H9 (cell line): ENCODE results near the gene RET. TPM values are rescaled to one million over a fixed set of nuclear protein-coding genes. Genes with fewer than 3 reads are reported as not detected.

Experiments used
- DNase-seq: peaks from one replicate; pipeline ENCODE4 v3.0.0-alpha.2; 2017
- H2AFZ ChIP-seq: one replicate; pipeline ENCODE4 v1.6.1; 2013; ENCODE audit warnings: mild to moderate bottlenecking, low read length, control low read depth, moderate library complexity
- H2AK5ac ChIP-seq: 2 replicates; pipeline ENCODE4 v1.6.1; 2013; ENCODE audit warnings: low read length, control low read depth, mixed read lengths; ENCODE audit not compliant: insufficient read length
- H2BK120ac ChIP-seq: one replicate; pipeline ENCODE4 v1.6.1; 2013; ENCODE audit warnings: low read depth, mild to moderate bottlenecking, low read length, control low read depth, inconsistent platforms; ENCODE audit not compliant: poor library complexity, severe bottlenecking
- H2BK12ac ChIP-seq: 2 replicates; pipeline ENCODE4 v1.6.1; 2013; ENCODE audit warnings: low read length, control low read depth, mixed read lengths, low read depth; ENCODE audit not compliant: insufficient read length
- H2BK15ac ChIP-seq: 2 replicates; pipeline ENCODE4 v1.6.1; 2013; ENCODE audit warnings: low read depth, low read length, control low read depth
- H2BK20ac ChIP-seq: one replicate; pipeline ENCODE4 v1.6.1; 2013; ENCODE audit warnings: low read depth, mild to moderate bottlenecking, low read length, control low read depth, inconsistent platforms; ENCODE audit not compliant: poor library complexity, severe bottlenecking
- H2BK5ac ChIP-seq: 2 replicates; pipeline ENCODE4 v1.6.1; 2013; ENCODE audit warnings: low read length, control low read depth, mixed read lengths; ENCODE audit not compliant: insufficient read length
- H3K14ac ChIP-seq: 2 replicates; pipeline ENCODE4 v1.6.1; 2013; ENCODE audit warnings: low read length, control low read depth; ENCODE audit not compliant: insufficient read depth
- H3K18ac ChIP-seq: 2 replicates; pipeline ENCODE4 v1.6.1; 2013; ENCODE audit warnings: low read depth, mild to moderate bottlenecking, mixed read lengths, low read length, control low read depth; ENCODE audit not compliant: insufficient read length
- H3K23ac ChIP-seq: 2 replicates; pipeline ENCODE4 v1.6.1; 2013; ENCODE audit warnings: low read length, control low read depth, mixed read lengths, low read depth; ENCODE audit not compliant: insufficient read length
- H3K23me2 ChIP-seq: 2 replicates; pipeline ENCODE4 v1.6.1; 2013; ENCODE audit warnings: low read depth, mild to moderate bottlenecking, mixed read lengths, low read length, control low read depth; ENCODE audit not compliant: insufficient read length, poor library complexity, severe bottlenecking
- H3K27ac ChIP-seq: 2 replicates; pipeline ENCODE4 v1.5.1; 2013; ENCODE audit warnings: low read length, control low read depth, mixed read lengths, low read depth; ENCODE audit not compliant: insufficient read length
- H3K27me3 ChIP-seq: 2 replicates; pipeline ENCODE4 v1.6.1; 2013; ENCODE audit warnings: low read length, control low read depth, inconsistent platforms; ENCODE audit not compliant: insufficient read depth
- H3K4ac ChIP-seq: 2 replicates; pipeline ENCODE4 v1.6.1; 2013; ENCODE audit warnings: low read depth, mild to moderate bottlenecking, control low read depth, inconsistent platforms, low read length, moderate library complexity
- H3K4me1 ChIP-seq: 2 replicates; pipeline ENCODE4 v1.6.1; 2013; ENCODE audit warnings: low read length, control low read depth, inconsistent platforms; ENCODE audit not compliant: insufficient read depth
- H3K4me2 ChIP-seq: 2 replicates; pipeline ENCODE4 v1.6.1; 2013; ENCODE audit warnings: low read length, control low read depth, mixed read lengths; ENCODE audit not compliant: insufficient read length, insufficient read depth
- H3K56ac ChIP-seq: 2 replicates; pipeline ENCODE4 v1.6.1; 2013; ENCODE audit warnings: low read depth, mild to moderate bottlenecking, mixed read lengths, low read length, control low read depth; ENCODE audit not compliant: insufficient read length
- H3K79me1 ChIP-seq: 2 replicates; pipeline ENCODE4 v1.6.1; 2013; ENCODE audit warnings: low read depth, mild to moderate bottlenecking, moderate library complexity, low read length, control low read depth, inconsistent platforms; ENCODE audit not compliant: insufficient read depth, poor library complexity, severe bottlenecking
- H3K79me2 ChIP-seq: 2 replicates; pipeline ENCODE4 v1.6.1; 2013; ENCODE audit warnings: low read length, control low read depth, inconsistent platforms; ENCODE audit not compliant: insufficient read depth
- H3K9ac ChIP-seq: 2 replicates; pipeline ENCODE4 v1.6.1; 2013; ENCODE audit warnings: low read length, control low read depth, mixed read lengths; ENCODE audit not compliant: insufficient read length; ENCODE audit errors: extremely low read depth
- H3K9me3 ChIP-seq: one replicate; pipeline ENCODE4 v1.6.1; 2013; ENCODE audit warnings: low read depth, low read length, inconsistent platforms; ENCODE audit not compliant: control insufficient read depth
- H3T11ph ChIP-seq: one replicate; pipeline ENCODE4 v1.6.1; 2013; ENCODE audit warnings: mild to moderate bottlenecking, low read length, control low read depth, inconsistent platforms
- H4K20me1 ChIP-seq: one replicate; pipeline ENCODE4 v1.6.1; 2013; ENCODE audit not compliant: control insufficient read depth, insufficient read length, insufficient read depth
- H4K5ac ChIP-seq: 2 replicates; pipeline ENCODE4 v1.6.1; 2013; ENCODE audit warnings: low read depth, mild to moderate bottlenecking, mixed read lengths, low read length, control low read depth; ENCODE audit not compliant: insufficient read length
- H4K8ac ChIP-seq: replicated peaks from 2 replicates; pipeline ENCODE4 v1.6.1; 2013; ENCODE audit warnings: low read length, control low read depth, mixed read lengths, low read depth; ENCODE audit not compliant: insufficient read length
- H4K91ac ChIP-seq: 2 replicates; pipeline ENCODE4 v1.6.1; 2013; ENCODE audit warnings: low read depth, mild to moderate bottlenecking, moderate library complexity, mixed read lengths, low read length, control low read depth; ENCODE audit not compliant: insufficient read length
- H3K27ac Mint-ChIP-seq, 3 experiments: 2 replicates in 2 of 3; 3 replicates in 1 of 3; pipeline ENCODE4 v1.8.0; 2020 to 2021; ENCODE audit warnings: mixed read lengths in 3 of 3, mild to moderate bottlenecking in 1 of 3, moderate library complexity in 1 of 3
- H3K27me3 Mint-ChIP-seq: 2 replicates; pipeline ENCODE4 v1.8.0; 2021; ENCODE audit warnings: low read depth, mild to moderate bottlenecking, moderate library complexity, mixed read lengths
- H3K36me3 Mint-ChIP-seq, 3 experiments: 2 replicates in 2 of 3; 3 replicates in 1 of 3; pipeline ENCODE4 v1.8.0; 2020 to 2021; ENCODE audit warnings: low read depth in 3 of 3, mixed read lengths in 3 of 3; ENCODE audit not compliant: insufficient read depth in 1 of 3
- H3K4me1 Mint-ChIP-seq, 2 experiments: 2 replicates each; pipeline ENCODE4 v1.8.0; 2020; ENCODE audit warnings: mixed read lengths in 2 of 2
- H3K4me3 Mint-ChIP-seq, 2 experiments: 2 replicates in 1 of 2; 3 replicates in 1 of 2; pipeline ENCODE4 v1.8.0; 2020 to 2021; ENCODE audit warnings: mild to moderate bottlenecking in 2 of 2, mixed read lengths in 2 of 2, moderate library complexity in 1 of 2
- H3K9me3 Mint-ChIP-seq, 2 experiments: 2 replicates in 1 of 2; 3 replicates in 1 of 2; pipeline ENCODE4 v1.8.0; 2020; ENCODE audit warnings: mild to moderate bottlenecking in 2 of 2, mixed read lengths in 2 of 2, moderate library complexity in 1 of 2
- CTCF ChIP-seq: fragments of 200-600 bp; sonication (generic); conservative IDR thresholded peaks from 3 replicates; pipeline ENCODE4 v1.8.0; 2021; ENCODE audit warnings: antibody characterized with exemption, mild to moderate bottlenecking
- WGBS: extraction: QIAGEN DNeasy Blood & Tissue Kit; methylation state at CpG from one replicate; pipeline ENCODE4 v1.1.7; 2013; ENCODE audit warnings: missing lambda C conversion rate, low lambda C conversion rate, mixed read lengths; ENCODE audit not compliant: insufficient read length; ENCODE audit errors: extremely low coverage; 5-methylcytosine and 5-hydroxymethylcytosine counted together
- total RNA-seq: library from RNA; stranded (reverse); gene quantifications from 2 replicates; pipeline ENCODE4 v1.2.1, GENCODE V29; 2021

The RET gene
- total RNA-seq, 1 experiment from 2014 or later: 12.2 TPM

- Histone ChIP-seq H3K27me3 (no peaks in the 10 kb centered on the region), H3K4me2 (no peak overlapping the region), H2AK5ac (no peak overlapping the region), H4K8ac (no peak overlapping the region), H3K79me1 (no peaks in the 10 kb centered on the region), H4K20me1 (no peaks in the 10 kb centered on the region), H3K9me3 (no peaks in the 10 kb centered on the region), H4K91ac (no peak overlapping the region), H2BK20ac (no peak overlapping the region), H3K79me2 (no peaks in the 10 kb centered on the region), H2BK15ac (no peak overlapping the region), H3K56ac (no peak overlapping the region), H3K9ac (no peak overlapping the region), H2BK5ac (no peak overlapping the region), H3K23ac (no peak overlapping the region), H2AFZ (no peak overlapping the region), H3K4ac (no peak overlapping the region), H3K14ac (no peak overlapping the region; the same call in 1 of the 2 replicates), H2BK12ac (no peak overlapping the region), H3K27ac (no peak overlapping the region), H3K18ac (no peak overlapping the region), H3K4me1 (no peaks in the 10 kb centered on the region), H4K5ac (no peak overlapping the region), H2BK120ac (no peak overlapping the region), H3K23me2 (no peaks in the 10 kb centered on the region), H3T11ph (no peak overlapping the region)
- Mint-ChIP-seq H3K9me3 (no peaks in the 10 kb centered on the region; a peak in 1 of 5 replicates), H3K4me1 (peaks cover 4 to 9% of the 10 kb centered on the region in 2 experiments), H3K36me3 (peaks cover 0 to 4% (median 3%) of the 10 kb centered on the region in 3 experiments; a peak in 3 of 7 replicates), H3K27ac (no peak overlapping the region), H3K4me3 (no peak overlapping the region), H3K27me3 (peaks cover 2% of the 10 kb centered on the region)
- no CpG with 5 or more reads among the region's 9 CpGs for WGBS
- no peak for TF ChIP-seq CTCF
- DNase-seq: no peak
These were observed 7.9 kb downstream of the RET start for GRCh38 chr10:43084812-43085211.
